ENCODE measurements around the gene OXGR1. TPM values are rescaled to one million over a fixed set of nuclear protein-coding genes. Genes with fewer than 3 reads are reported as not detected.
A peak's percentile ranks its signal among the peaks of the same experiment; 100 is the strongest.
"Not testable (repeated sequence)": the region's sequence is repeated elsewhere in the genome, so short reads cannot be mapped to it uniquely, and the experiment has no call there.

OXGR1 gene
- total RNA-seq, 2 experiments from 2014 or later = not detected

- peak; percentile 18 for DNase-seq
- H3K4me3 Mint-ChIP-seq = no peak overlapping the region
Measured at GRCh38 chr13:96984051-96984508, 10.2 kb downstream of the OXGR1 start.

GRCh38 chr13:96982672-96983071, 11.6 kb downstream of the OXGR1 start:
- no peak overlapping the region for H3K4me3 Mint-ChIP-seq
- H3K4me1 Mint-ChIP-seq (ENCODE audit: low read depth) = peaks cover 3% of the 10 kb centered on the region
- intact Hi-C loops (cut with micrococcal nuclease) = no loop called here
- CTCF ChIA-PET = no interaction called here
- peaks cover 5% of the 10 kb centered on the region for H3K27me3 Mint-ChIP-seq (ENCODE audit: low read depth)
- H3K9me3 Mint-ChIP-seq = peaks cover 3% of the 10 kb centered on the region
- no peak overlapping the region for H3K27ac Mint-ChIP-seq
- DNase-seq = no peak
- H3K36me3 Mint-ChIP-seq (ENCODE audit: low read depth) = no peaks in the 10 kb centered on the region

More at GRCh38 chr13:96984051-96984508, 10.2 kb downstream of the OXGR1 start:
- intact Hi-C loops (cut with micrococcal nuclease) = no loop called here
- H3K36me3 Mint-ChIP-seq (ENCODE audit: low read depth) = no peaks in the 10 kb centered on the region
- H3K9me3 Mint-ChIP-seq = peaks cover 3% of the 10 kb centered on the region
- H3K4me1 Mint-ChIP-seq (ENCODE audit: low read depth) = peaks cover 3% of the 10 kb centered on the region
- no peak overlapping the region for H3K27ac Mint-ChIP-seq
- CTCF ChIA-PET = interaction anchor here (1.5 kb wide), 1 partner anchor 27 kb away, joined by 4 read pairs; no protein-coding TSS in a partner anchor
- peaks cover 2% of the 10 kb centered on the region for H3K27me3 Mint-ChIP-seq (ENCODE audit: low read depth)

- DNase-seq; H3K4me3 Mint-ChIP-seq; H3K27me3 Mint-ChIP-seq (ENCODE audit: low read depth); H3K9me3 Mint-ChIP-seq; H3K4me1 Mint-ChIP-seq (ENCODE audit: low read depth); CTCF ChIA-PET; H3K36me3 Mint-ChIP-seq (ENCODE audit: low read depth); intact Hi-C loops (cut with micrococcal nuclease); H3K27ac Mint-ChIP-seq: not testable (repeated sequence)
Measured at GRCh38 chr13:96979861-96980260, 14.4 kb downstream of the OXGR1 start.

GRCh38 chr13:96968027-96968426, 26.2 kb downstream of the OXGR1 start:
- CTCF ChIA-PET = interaction anchor here (0.7 kb wide), 1 partner anchor 164 kb away, joined by 3 read pairs; no protein-coding TSS in a partner anchor
- Mint-ChIP-seq H3K4me3 (no peak overlapping the region), H3K36me3 (ENCODE audit: low read depth) (no peaks in the 10 kb centered on the region), H3K9me3 (peaks cover 36% of the 10 kb centered on the region), H3K27me3 (ENCODE audit: low read depth) (no peaks in the 10 kb centered on the region), H3K27ac (no peak overlapping the region), H3K4me1 (ENCODE audit: low read depth) (no peaks in the 10 kb centered on the region)
- DNase-seq = no peak
- intact Hi-C loops (cut with micrococcal nuclease) = no loop called here

- H3K36me3 Mint-ChIP-seq (ENCODE audit: low read depth) = no peaks in the 10 kb centered on the region
- peaks cover 36% of the 10 kb centered on the region for H3K9me3 Mint-ChIP-seq
- no peaks in the 10 kb centered on the region for H3K27me3 Mint-ChIP-seq (ENCODE audit: low read depth)
- CTCF ChIA-PET = no interaction called here
- H3K4me3 Mint-ChIP-seq = no peak overlapping the region
- intact Hi-C loops (cut with micrococcal nuclease) = no loop called here
- no peak overlapping the region for H3K27ac Mint-ChIP-seq
- DNase-seq = no peak
- no peaks in the 10 kb centered on the region for H3K4me1 Mint-ChIP-seq (ENCODE audit: low read depth)
Measured at GRCh38 chr13:96967248-96967745, 27.0 kb downstream of the OXGR1 start.

- Mint-ChIP-seq H3K27me3 (ENCODE audit: low read depth) (no peaks in the 10 kb centered on the region), H3K36me3 (ENCODE audit: low read depth) (no peaks in the 10 kb centered on the region), H3K4me3 (no peak overlapping the region), H3K27ac (no peak overlapping the region), H3K4me1 (ENCODE audit: low read depth) (no peaks in the 10 kb centered on the region), H3K9me3 (peaks cover 33% of the 10 kb centered on the region)
- CTCF ChIA-PET = no interaction called here
- no peak for DNase-seq
- intact Hi-C loops (cut with micrococcal nuclease) = no loop called here
Measured at GRCh38 chr13:96966415-96967102, 27.7 kb downstream of the OXGR1 start.

- Mint-ChIP-seq H3K27ac (no peak overlapping the region), H3K4me1 (ENCODE audit: low read depth) (no peaks in the 10 kb centered on the region), H3K27me3 (ENCODE audit: low read depth) (no peaks in the 10 kb centered on the region), H3K4me3 (no peak overlapping the region), H3K36me3 (ENCODE audit: low read depth) (no peaks in the 10 kb centered on the region), H3K9me3 (peaks cover 21% of the 10 kb centered on the region)
- intact Hi-C loops (cut with micrococcal nuclease) = no loop called here
- CTCF ChIA-PET = no interaction called here
- no peak for DNase-seq
Measured at GRCh38 chr13:96963786-96964475, 30.3 kb downstream of the OXGR1 start.

GRCh38 chr13:96960379-96960778, 33.9 kb downstream of the OXGR1 start:
- H3K36me3 Mint-ChIP-seq (ENCODE audit: low read depth) = no peaks in the 10 kb centered on the region
- no peak overlapping the region for H3K4me3 Mint-ChIP-seq
- intact Hi-C loops (cut with micrococcal nuclease) = no loop called here
- H3K27ac Mint-ChIP-seq = no peak overlapping the region
- DNase-seq = no peak
- H3K9me3 Mint-ChIP-seq = no peaks in the 10 kb centered on the region
- H3K27me3 Mint-ChIP-seq (ENCODE audit: low read depth) = peaks cover 5% of the 10 kb centered on the region
- CTCF ChIA-PET = no interaction called here
- no peaks in the 10 kb centered on the region for H3K4me1 Mint-ChIP-seq (ENCODE audit: low read depth)

- no peak for DNase-seq
- Mint-ChIP-seq H3K36me3 (ENCODE audit: low read depth) (no peaks in the 10 kb centered on the region), H3K27me3 (ENCODE audit: low read depth) (peaks cover 5% of the 10 kb centered on the region), H3K9me3 (no peaks in the 10 kb centered on the region), H3K4me1 (ENCODE audit: low read depth) (no peaks in the 10 kb centered on the region), H3K27ac (no peak overlapping the region), H3K4me3 (no peak overlapping the region)
- CTCF ChIA-PET = interaction anchor here (0.6 to 2.1 kb wide), 7 partner anchors 16 to 938 kb away, joined by 3 to 5 read pairs (median 4); no protein-coding TSS in a partner anchor
- intact Hi-C loops (cut with micrococcal nuclease) = loop anchor here (5.0 kb wide), 2 partner anchors 136 to 936 kb away; no protein-coding TSS in a partner anchor
Measured at GRCh38 chr13:96958286-96958891, 35.9 kb downstream of the OXGR1 start.

- intact Hi-C loops (cut with micrococcal nuclease) = no loop called here
- CTCF ChIA-PET = no interaction called here
- H3K9me3 Mint-ChIP-seq = no peaks in the 10 kb centered on the region
- H3K4me3 Mint-ChIP-seq = no peak overlapping the region
- H3K27me3 Mint-ChIP-seq (ENCODE audit: low read depth) = peaks cover 7% of the 10 kb centered on the region
- no peak for DNase-seq
- H3K36me3 Mint-ChIP-seq (ENCODE audit: low read depth) = no peaks in the 10 kb centered on the region
- no peak overlapping the region for H3K27ac Mint-ChIP-seq
- no peaks in the 10 kb centered on the region for H3K4me1 Mint-ChIP-seq (ENCODE audit: low read depth)
Measured at GRCh38 chr13:96952595-96952994, 41.7 kb downstream of the OXGR1 start.

- Mint-ChIP-seq H3K36me3 (ENCODE audit: low read depth) (no peaks in the 10 kb centered on the region), H3K4me3 (no peak overlapping the region), H3K4me1 (ENCODE audit: low read depth) (no peaks in the 10 kb centered on the region), H3K9me3 (no peaks in the 10 kb centered on the region), H3K27ac (no peak overlapping the region), H3K27me3 (ENCODE audit: low read depth) (peaks cover 4% of the 10 kb centered on the region)
- intact Hi-C loops (cut with micrococcal nuclease) = no loop called here
- DNase-seq = no peak
- CTCF ChIA-PET = no interaction called here
Measured at GRCh38 chr13:96948127-96948526, 46.1 kb downstream of the OXGR1 start.

GRCh38 chr13:96947343-96947910, 46.8 kb downstream of the OXGR1 start:
- no peak overlapping the region for H3K27ac Mint-ChIP-seq
- intact Hi-C loops (cut with micrococcal nuclease) = no loop called here

More at GRCh38 chr13:96947343-96947910, 46.8 kb downstream of the OXGR1 start:
- Mint-ChIP-seq H3K27me3 (ENCODE audit: low read depth) (peaks cover 4% of the 10 kb centered on the region), H3K36me3 (ENCODE audit: low read depth) (no peaks in the 10 kb centered on the region), H3K9me3 (no peaks in the 10 kb centered on the region), H3K4me1 (ENCODE audit: low read depth) (no peaks in the 10 kb centered on the region), H3K4me3 (no peak overlapping the region)
- DNase-seq = no peak
- CTCF ChIA-PET = no interaction called here
